H1 (cell line): ENCODE data around the gene CLIC3. TPM values are rescaled to one million over a fixed set of nuclear protein-coding genes. Genes with fewer than 3 reads are reported as not detected.

Source experiments
- NANOG ChIP-seq: IDR thresholded peaks from 2 replicates; pipeline ENCODE4 v1.6.1; 2011; ENCODE audit warnings: low read length, low read depth, mild to moderate bottlenecking, inconsistent platforms; ENCODE audit not compliant: insufficient read depth, poor library complexity, severe bottlenecking
- POU5F1 ChIP-seq: IDR thresholded peaks from 2 replicates; pipeline ENCODE4 v1.6.1; 2011; ENCODE audit warnings: low read depth, mild to moderate bottlenecking, low read length, moderate library complexity
- polyA plus RNA-seq, 7 experiments: library from polyadenylated mRNA; depleted of rRNA in 3 of 7; stranded (reverse) in 5 of 7; unstranded in 2 of 7; fragments of >200 nt in 5 of 7; fragments of 200-250 nt in 2 of 7; gene quantifications; 1 replicate in 5 of 7; 2 replicates in 1 of 7; 4 replicates in 1 of 7; pipeline versions ENCODE4 v1.2.1 to v1.2.3, GENCODE V29; 2011 to 2013; ENCODE audit warnings: missing spikeins in 2 of 7, mixed read lengths in 2 of 7
- total RNA-seq: library from RNA; stranded (reverse); fragmentation: NEBNext Ultra II Directional; extraction: Animal tissue kit (Norgen Biotek cat#: 25700); gene quantifications from 2 replicates; pipeline ENCODE4 v1.2.1, GENCODE V29; 2021
- TF ChIP-seq, protein P1 (sequence below): fragments of 300-600 bp; sonication (generic); IDR thresholded peaks from 2 replicates; pipeline ENCODE4 v1.7.1; 2012; ENCODE audit warnings: low read length, moderate library complexity, mild to moderate bottlenecking, inconsistent platforms; ENCODE audit not compliant: insufficient replicate concordance

CLIC3 gene
- total and polyA plus RNA-seq, 2 of the 8 experiments (the other 6 are each of a cell fraction or from before 2014, with no cell fraction given), result 0.12 TPM; not detected in 1

DNA sequence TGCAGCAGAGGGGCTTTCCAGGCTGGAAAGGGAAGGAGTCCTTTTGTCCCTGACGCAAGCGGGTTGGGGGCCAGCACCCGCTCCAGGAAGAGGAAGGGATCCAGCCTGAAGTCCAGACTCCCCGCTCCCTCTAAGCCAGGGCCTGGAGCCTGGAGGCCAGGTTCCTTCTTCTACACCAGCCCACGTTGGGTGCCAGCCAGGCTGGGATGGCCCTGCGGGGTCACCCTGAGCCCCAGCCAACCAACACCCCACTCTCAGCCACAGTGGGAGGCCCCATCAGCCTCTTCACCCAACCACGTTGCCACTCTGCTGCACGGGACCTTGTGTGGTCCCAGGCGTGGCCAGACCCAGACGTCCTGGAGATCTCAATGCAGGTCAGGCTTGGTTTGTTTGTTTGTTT, 36.5 kb upstream of the CLIC3 start (continued):
- TF ChIP-seq, protein P1, sequence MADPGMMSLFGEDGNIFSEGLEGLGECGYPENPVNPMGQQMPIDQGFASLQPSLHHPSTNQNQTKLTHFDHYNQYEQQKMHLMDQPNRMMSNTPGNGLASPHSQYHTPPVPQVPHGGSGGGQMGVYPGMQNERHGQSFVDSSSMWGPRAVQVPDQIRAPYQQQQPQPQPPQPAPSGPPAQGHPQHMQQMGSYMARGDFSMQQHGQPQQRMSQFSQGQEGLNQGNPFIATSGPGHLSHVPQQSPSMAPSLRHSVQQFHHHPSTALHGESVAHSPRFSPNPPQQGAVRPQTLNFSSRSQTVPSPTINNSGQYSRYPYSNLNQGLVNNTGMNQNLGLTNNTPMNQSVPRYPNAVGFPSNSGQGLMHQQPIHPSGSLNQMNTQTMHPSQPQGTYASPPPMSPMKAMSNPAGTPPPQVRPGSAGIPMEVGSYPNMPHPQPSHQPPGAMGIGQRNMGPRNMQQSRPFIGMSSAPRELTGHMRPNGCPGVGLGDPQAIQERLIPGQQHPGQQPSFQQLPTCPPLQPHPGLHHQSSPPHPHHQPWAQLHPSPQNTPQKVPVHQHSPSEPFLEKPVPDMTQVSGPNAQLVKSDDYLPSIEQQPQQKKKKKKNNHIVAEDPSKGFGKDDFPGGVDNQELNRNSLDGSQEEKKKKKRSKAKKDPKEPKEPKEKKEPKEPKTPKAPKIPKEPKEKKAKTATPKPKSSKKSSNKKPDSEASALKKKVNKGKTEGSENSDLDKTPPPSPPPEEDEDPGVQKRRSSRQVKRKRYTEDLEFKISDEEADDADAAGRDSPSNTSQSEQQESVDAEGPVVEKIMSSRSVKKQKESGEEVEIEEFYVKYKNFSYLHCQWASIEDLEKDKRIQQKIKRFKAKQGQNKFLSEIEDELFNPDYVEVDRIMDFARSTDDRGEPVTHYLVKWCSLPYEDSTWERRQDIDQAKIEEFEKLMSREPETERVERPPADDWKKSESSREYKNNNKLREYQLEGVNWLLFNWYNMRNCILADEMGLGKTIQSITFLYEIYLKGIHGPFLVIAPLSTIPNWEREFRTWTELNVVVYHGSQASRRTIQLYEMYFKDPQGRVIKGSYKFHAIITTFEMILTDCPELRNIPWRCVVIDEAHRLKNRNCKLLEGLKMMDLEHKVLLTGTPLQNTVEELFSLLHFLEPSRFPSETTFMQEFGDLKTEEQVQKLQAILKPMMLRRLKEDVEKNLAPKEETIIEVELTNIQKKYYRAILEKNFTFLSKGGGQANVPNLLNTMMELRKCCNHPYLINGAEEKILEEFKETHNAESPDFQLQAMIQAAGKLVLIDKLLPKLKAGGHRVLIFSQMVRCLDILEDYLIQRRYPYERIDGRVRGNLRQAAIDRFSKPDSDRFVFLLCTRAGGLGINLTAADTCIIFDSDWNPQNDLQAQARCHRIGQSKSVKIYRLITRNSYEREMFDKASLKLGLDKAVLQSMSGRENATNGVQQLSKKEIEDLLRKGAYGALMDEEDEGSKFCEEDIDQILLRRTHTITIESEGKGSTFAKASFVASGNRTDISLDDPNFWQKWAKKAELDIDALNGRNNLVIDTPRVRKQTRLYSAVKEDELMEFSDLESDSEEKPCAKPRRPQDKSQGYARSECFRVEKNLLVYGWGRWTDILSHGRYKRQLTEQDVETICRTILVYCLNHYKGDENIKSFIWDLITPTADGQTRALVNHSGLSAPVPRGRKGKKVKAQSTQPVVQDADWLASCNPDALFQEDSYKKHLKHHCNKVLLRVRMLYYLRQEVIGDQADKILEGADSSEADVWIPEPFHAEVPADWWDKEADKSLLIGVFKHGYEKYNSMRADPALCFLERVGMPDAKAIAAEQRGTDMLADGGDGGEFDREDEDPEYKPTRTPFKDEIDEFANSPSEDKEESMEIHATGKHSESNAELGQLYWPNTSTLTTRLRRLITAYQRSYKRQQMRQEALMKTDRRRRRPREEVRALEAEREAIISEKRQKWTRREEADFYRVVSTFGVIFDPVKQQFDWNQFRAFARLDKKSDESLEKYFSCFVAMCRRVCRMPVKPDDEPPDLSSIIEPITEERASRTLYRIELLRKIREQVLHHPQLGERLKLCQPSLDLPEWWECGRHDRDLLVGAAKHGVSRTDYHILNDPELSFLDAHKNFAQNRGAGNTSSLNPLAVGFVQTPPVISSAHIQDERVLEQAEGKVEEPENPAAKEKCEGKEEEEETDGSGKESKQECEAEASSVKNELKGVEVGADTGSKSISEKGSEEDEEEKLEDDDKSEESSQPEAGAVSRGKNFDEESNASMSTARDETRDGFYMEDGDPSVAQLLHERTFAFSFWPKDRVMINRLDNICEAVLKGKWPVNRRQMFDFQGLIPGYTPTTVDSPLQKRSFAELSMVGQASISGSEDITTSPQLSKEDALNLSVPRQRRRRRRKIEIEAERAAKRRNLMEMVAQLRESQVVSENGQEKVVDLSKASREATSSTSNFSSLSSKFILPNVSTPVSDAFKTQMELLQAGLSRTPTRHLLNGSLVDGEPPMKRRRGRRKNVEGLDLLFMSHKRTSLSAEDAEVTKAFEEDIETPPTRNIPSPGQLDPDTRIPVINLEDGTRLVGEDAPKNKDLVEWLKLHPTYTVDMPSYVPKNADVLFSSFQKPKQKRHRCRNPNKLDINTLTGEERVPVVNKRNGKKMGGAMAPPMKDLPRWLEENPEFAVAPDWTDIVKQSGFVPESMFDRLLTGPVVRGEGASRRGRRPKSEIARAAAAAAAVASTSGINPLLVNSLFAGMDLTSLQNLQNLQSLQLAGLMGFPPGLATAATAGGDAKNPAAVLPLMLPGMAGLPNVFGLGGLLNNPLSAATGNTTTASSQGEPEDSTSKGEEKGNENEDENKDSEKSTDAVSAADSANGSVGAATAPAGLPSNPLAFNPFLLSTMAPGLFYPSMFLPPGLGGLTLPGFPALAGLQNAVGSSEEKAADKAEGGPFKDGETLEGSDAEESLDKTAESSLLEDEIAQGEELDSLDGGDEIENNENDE, result no peak
- TF ChIP-seq POU5F1 (no peak), NANOG (no peak)
